GM15510 (cell line): ENCODE results near the gene SOCS7.

Experiments
- POLR2A ChIP-seq: IDR thresholded peaks from 3 replicates; pipeline ENCODE4 v1.6.1; 2011; ENCODE audit warnings: borderline replicate concordance; ENCODE audit not compliant: insufficient read length; ENCODE audit errors: extremely low read depth

The SOCS7 gene

DNA sequence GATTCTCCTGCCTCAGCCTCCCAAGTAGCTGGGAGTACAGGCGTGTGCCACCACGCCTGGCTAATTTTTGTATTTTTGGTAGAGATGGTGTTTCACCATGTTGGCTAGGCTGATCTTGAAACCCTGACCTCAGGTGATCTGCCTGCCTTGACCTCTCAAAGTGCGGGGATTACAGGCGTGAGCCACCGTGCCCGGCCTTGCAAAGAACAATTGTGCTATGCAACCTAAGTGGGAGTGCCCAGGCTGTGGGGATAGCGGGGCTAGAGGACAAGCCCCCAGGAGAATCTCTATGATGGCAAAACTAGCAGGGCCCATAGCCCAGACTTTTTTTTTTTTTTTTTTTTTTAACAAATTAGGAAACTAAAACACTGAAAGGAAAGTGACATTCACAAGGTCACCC, 5.9 kb upstream of the SOCS7 start:
- no peak for TF ChIP-seq POLR2A

GRCh38 chr17:38349097-38349730, 2.4 kb upstream of the SOCS7 start:
- TF ChIP-seq POLR2A, result no peak

DNA sequence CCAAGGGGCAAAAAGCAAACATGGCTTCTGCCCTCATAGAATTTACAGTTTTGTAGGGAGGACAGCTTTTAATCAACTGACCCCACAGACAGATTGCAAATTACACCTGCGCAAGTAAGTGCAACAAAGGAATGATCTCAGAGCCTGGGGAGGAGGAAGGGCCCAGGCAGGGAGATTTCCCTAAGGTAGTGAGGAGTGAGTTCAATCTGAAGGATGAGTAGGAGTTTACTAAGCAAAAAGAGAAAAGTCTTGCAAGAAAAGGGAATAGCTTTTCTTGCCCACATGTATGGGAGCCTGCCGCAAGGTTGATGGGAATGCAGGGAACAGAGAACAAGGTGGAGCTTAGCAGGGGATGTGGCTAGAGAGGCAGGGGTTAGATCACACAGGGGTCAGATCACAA, 1.6 kb upstream of the SOCS7 start:
- TF ChIP-seq POLR2A, result no peak

DNA sequence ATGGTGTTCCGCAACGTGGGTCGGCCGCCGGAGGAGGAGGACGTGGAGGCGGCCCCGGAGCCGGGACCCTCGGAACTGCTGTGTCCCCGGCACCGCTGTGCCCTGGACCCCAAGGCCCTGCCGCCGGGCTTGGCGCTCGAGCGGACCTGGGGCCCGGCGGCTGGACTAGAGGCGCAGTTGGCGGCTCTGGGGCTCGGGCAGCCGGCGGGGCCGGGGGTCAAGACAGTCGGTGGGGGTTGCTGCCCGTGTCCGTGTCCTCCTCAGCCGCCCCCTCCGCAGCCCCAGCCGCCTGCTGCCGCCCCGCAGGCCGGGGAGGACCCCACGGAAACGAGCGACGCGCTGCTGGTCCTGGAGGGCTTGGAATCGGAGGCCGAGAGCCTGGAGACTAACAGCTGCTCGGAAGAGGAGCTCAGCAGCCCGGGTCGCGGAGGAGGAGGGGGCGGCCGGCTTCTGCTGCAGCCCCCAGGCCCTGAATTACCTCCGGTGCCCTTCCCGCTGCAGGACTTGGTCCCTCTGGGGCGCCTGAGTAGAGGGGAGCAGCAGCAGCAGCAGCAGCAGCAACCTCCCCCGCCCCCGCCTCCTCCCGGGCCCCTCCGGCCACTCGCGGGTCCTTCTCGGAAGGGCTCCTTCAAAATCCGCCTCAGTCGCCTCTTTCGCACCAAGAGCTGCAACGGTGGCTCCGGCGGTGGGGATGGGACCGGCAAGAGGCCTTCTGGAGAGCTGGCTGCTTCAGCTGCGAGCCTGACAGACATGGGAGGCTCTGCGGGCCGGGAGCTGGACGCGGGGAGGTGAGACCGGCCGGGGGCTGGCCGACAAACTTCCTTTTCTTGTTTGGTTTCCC, 821 bp downstream of the SOCS7 start:
- no peak for TF ChIP-seq POLR2A

DNA sequence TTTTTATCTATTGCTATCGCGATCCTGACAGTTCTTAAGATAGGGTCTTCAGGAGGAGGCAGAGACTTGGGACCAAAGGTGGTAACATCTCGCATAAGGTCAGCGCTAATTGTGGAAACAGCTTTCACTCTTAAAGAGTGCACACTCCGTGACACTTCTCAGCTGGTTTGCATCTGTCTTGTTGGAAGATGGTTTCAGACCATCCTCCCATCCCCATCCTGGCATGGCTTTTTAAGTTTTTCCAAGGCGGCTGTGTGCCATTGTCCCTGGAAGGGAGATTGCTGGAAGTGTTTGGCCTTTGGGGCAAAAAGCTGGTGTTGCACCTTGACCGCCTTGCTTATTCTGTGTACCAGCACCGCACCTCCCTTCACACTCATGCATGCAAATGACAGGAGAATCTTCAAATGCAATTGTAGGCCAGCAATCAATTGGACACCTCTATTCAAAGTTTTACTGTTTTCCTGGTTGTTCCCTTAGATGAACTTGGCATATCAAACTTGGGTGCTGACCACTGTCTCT, 1.5 kb downstream of the SOCS7 start:
- no peak for TF ChIP-seq POLR2A

GRCh38 chr17:38353668-38354067, 2.0 kb downstream of the SOCS7 start:
- TF ChIP-seq POLR2A, result no peak

DNA sequence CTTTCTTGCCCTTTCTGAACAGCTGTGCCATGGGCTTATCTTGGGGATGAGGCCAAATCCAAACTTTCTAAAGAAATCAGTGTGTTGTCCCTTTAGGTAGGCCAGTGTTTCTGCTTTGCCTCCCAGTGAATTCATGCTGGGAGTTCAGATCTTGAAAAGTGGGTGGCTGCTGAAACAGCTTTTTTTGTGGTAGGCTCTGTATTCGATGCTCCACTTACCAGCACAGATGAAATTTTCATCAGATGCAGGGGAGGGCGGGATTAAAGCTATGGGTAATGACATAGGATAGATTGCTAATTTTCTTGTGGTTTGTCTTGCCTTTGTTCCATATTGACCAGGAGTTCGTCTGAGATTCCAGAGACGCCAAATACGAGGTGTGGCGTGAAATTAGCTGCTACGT, 2.8 kb downstream of the SOCS7 start:
- no peak for TF ChIP-seq POLR2A

DNA sequence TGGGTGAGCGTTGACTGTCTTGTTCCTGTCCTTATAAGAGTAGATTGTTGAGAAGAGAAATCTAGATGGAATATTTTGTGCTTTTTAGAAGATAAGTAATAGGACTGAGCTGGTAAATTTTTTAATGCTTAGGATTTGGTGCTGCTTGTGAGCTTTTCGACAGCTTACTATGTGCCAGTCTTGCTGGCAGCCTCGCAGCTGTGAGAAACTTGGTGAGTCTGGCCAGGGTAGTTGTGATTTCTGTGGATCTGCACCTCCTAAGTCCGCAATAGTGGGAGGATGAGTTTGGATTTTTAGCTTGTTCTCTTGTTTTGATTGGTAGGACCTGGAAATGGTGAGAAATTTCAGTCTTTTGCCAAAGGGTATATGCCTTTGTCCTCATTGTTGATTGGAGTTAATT, 3.6 kb downstream of the SOCS7 start:
- no peak for TF ChIP-seq POLR2A

DNA sequence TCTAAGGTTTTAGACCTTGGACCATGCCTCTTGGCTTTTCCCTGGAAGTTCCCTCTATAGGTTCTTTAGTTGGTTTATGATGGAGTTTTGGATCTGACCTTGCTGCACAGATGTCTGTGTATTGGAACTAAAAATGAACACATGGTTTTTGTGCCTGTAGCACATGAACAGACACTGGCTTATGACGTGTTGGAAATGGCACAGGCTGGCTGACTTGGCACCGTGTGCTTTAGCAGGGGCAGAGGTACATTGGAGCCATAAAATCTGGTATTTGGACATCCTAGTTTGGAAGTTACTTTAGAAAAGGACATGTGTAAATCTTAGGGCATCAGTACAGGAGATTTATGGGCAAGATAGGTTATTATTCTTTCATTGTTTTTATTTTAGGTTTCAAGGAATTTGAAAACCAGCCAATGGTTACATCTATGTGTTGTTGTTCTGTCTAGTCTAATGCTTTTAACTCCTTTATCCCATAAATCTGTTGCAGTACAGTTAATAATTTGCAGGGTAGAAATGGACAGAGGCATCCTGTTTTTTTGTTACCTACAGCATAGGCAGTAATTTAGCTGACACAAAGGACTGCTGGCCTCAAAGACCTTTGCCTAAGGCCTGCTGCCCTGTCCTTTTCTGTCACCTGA, 6.0 kb downstream of the SOCS7 start:
- no peak for TF ChIP-seq POLR2A

GRCh38 chr17:38358586-38359513, 7.2 kb downstream of the SOCS7 start:
- TF ChIP-seq POLR2A, result no peak

- TF ChIP-seq POLR2A, result no peak
These were observed 10.2 kb downstream of the SOCS7 start for GRCh38 chr17:38361694-38362465.

DNA sequence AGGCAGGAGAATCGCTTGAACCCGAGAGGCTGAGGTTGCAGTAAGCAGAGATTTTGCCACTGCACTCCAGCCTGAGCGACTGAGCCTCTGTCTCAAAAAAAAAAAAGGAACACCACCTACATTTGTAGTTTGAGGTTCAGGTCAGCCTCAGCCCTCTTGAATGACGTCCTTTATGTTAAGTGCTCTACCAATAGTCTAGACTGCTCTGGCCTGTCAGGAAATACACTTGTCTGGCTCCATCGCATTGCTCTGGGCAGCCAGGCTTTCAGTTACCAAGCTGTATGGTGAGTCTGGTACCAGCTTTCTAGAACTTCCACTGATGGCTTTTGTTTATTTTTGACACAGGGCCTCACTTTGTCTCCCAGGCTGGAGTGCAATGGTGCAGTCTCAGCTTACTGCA, 11.4 kb downstream of the SOCS7 start:
- no peak for TF ChIP-seq POLR2A

DNA sequence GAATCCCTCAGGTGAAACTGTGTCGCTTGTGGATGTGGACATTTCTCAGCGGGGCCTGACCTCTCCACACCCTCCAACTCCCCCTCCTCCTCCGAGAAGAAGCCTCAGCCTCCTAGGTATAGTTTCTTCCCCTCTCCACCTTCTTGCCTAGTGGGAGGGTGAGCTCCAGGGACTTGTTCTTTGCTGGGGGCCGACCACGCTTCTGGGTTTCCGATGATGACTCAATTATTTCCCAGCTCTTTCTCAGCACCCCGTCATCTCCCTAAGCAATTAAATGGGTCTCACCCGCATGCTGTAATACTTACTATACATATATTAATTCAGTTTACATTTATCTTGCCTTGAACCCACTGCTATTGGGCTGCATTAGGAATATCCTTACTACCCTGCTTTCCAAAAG, 13.1 kb downstream of the SOCS7 start:
- TF ChIP-seq POLR2A, result no peak
